HEK293 (cell line): Measurements from ENCODE around the gene MRPS2.
"Not testable (repeated sequence)": the region's sequence is repeated elsewhere in the genome, so short reads cannot be mapped to it uniquely, and the experiment has no call there.

Source experiments
- CTCF ChIA-PET: fragments of 350-600 bp; formaldehyde crosslinking; extraction: SDS; loops from one replicate; lab custom pipeline; 2021; ENCODE audit warnings: antibody characterized with exemption; lab: Yijun Ruan, JAX
- POLR2A ChIA-PET: fragments of 300-600 bp; formaldehyde crosslinking; extraction: SDS; loops from one replicate; lab custom pipeline; 2020; ENCODE audit warnings: antibody characterized with exemption, inconsistent platforms; lab: Yijun Ruan, JAX
- H3K27ac ChIP-seq: fragments of 200-500 bp; sonication (Bioruptor generic); 2 replicates; pipeline ENCODE4 v1.5.1; 2014; ENCODE audit warnings: low read depth, low read length, control low read depth, inconsistent platforms; ENCODE audit errors: extremely low read depth
- H3K36me3 ChIP-seq, 2 experiments: fragments of 200-500 bp in 1 of 2; sonication (Bioruptor generic) in 1 of 2; 1 replicate in 1 of 2; 2 replicates in 1 of 2; pipeline ENCODE4 v1.5.1; 2014 to 2017; ENCODE audit warnings: inconsistent platforms in 2 of 2, low read length in 2 of 2; ENCODE audit not compliant: control insufficient read depth in 2 of 2, insufficient read depth in 1 of 2
- H3K4me1 ChIP-seq: fragments of 200-500 bp; sonication (Bioruptor generic); 2 replicates; pipeline ENCODE4 v1.5.1; 2014; ENCODE audit warnings: mild to moderate bottlenecking, low read length, inconsistent platforms; ENCODE audit not compliant: control insufficient read depth, insufficient read depth
- H3K4me3 ChIP-seq: 2 replicates; pipeline ENCODE4 v1.5.1; 2011; ENCODE audit warnings: low read depth, mild to moderate bottlenecking, control low read depth, low read length, moderate library complexity
- H3K9me3 ChIP-seq: fragments of 200-500 bp; sonication (Bioruptor generic); 2 replicates; pipeline ENCODE4 v1.5.1; 2014; ENCODE audit warnings: low read depth, low read length, inconsistent platforms; ENCODE audit not compliant: control insufficient read depth, insufficient read depth
- ELK4 ChIP-seq: IDR thresholded peaks from 2 replicates; pipeline ENCODE4 v1.6.1; 2011; ENCODE audit warnings: mild to moderate bottlenecking, low read depth, low read length, borderline replicate concordance
- GLI4 ChIP-seq: fragments of 450-650 bp; formaldehyde crosslinking; IDR thresholded peaks from 2 replicates; pipeline ENCODE4 v1.5.1; 2016; ENCODE audit warnings: missing biosample characterization, missing genetic modification characterization
- KLF16 ChIP-seq: fragments of 450-650 bp; formaldehyde crosslinking; IDR thresholded peaks from 2 replicates; pipeline ENCODE4 v1.5.1; 2017; ENCODE audit warnings: missing biosample characterization, missing genetic modification characterization
- MYNN ChIP-seq: fragments of 450-650 bp; formaldehyde crosslinking; IDR thresholded peaks from 2 replicates; pipeline ENCODE4 v1.5.1; 2016; ENCODE audit warnings: missing biosample characterization, missing genetic modification characterization, borderline replicate concordance
- SETDB1 ChIP-seq: IDR thresholded peaks from one replicate; pipeline ENCODE4 v1.6.1; 2017; ENCODE audit warnings: mild to moderate bottlenecking, low read length, moderate library complexity, mixed read lengths; ENCODE audit not compliant: insufficient read length
- TRIM28 ChIP-seq: IDR thresholded peaks from 2 replicates; pipeline ENCODE4 v1.6.1; 2011; ENCODE audit warnings: low read length, control low read depth, borderline replicate concordance
- ZBTB1 ChIP-seq: fragments of 450-650 bp; formaldehyde crosslinking; IDR thresholded peaks from 2 replicates; pipeline ENCODE4 v1.5.1; 2016; ENCODE audit warnings: missing biosample characterization, missing genetic modification characterization
- ZBTB7A ChIP-seq: fragments of 450-650 bp; formaldehyde crosslinking; IDR thresholded peaks from 2 replicates; pipeline ENCODE4 v1.5.1; 2016; ENCODE audit warnings: low read depth, missing biosample characterization, missing genetic modification characterization
- ZFP69B ChIP-seq: fragments of 450-650 bp; formaldehyde crosslinking; IDR thresholded peaks from 2 replicates; pipeline ENCODE4 v1.5.1; 2016; ENCODE audit warnings: missing biosample characterization, missing genetic modification characterization
- ZNF112 ChIP-seq: fragments of 450-650 bp; formaldehyde crosslinking; IDR thresholded peaks from 2 replicates; pipeline ENCODE4 v1.5.0; 2017; ENCODE audit warnings: missing biosample characterization, missing genetic modification characterization
- ZNF140 ChIP-seq: fragments of 450-650 bp; formaldehyde crosslinking; IDR thresholded peaks from 2 replicates; pipeline ENCODE4 v1.5.1; 2016; ENCODE audit warnings: missing biosample characterization, missing genetic modification characterization
- ZNF146 ChIP-seq: fragments of 450-650 bp; formaldehyde crosslinking; IDR thresholded peaks from 2 replicates; pipeline ENCODE4 v1.5.1; 2016; ENCODE audit warnings: missing biosample characterization, missing genetic modification characterization
- ZNF19 ChIP-seq: fragments of 450-650 bp; formaldehyde crosslinking; IDR thresholded peaks from 2 replicates; pipeline ENCODE4; 2016; ENCODE audit warnings: missing biosample characterization, missing genetic modification characterization, low read depth
- ZNF26 ChIP-seq: fragments of 450-650 bp; formaldehyde crosslinking; IDR thresholded peaks from 2 replicates; pipeline ENCODE4 v1.5.1; 2016; ENCODE audit warnings: missing biosample characterization, missing genetic modification characterization
- ZNF302 ChIP-seq: fragments of 450-650 bp; formaldehyde crosslinking; IDR thresholded peaks from 2 replicates; pipeline ENCODE4 v1.5.1; 2016; ENCODE audit warnings: missing biosample characterization, missing genetic modification characterization, low read depth
- ZNF416 ChIP-seq: fragments of 450-650 bp; formaldehyde crosslinking; IDR thresholded peaks from 2 replicates; pipeline ENCODE4 v1.5.1; 2016; ENCODE audit warnings: missing biosample characterization, missing genetic modification characterization
- ZNF561 ChIP-seq: fragments of 450-650 bp; IDR thresholded peaks from 2 replicates; pipeline ENCODE4 v1.5.1; 2018; ENCODE audit warnings: missing biosample characterization, missing genetic modification characterization, borderline replicate concordance
- ZNF571 ChIP-seq: fragments of 450-650 bp; formaldehyde crosslinking; IDR thresholded peaks from 2 replicates; pipeline ENCODE4 v1.5.0; 2017; ENCODE audit warnings: missing biosample characterization, missing genetic modification characterization
- ZNF677 ChIP-seq: fragments of 450-650 bp; IDR thresholded peaks from 2 replicates; pipeline ENCODE4 v1.5.0; 2018; ENCODE audit warnings: missing biosample characterization, mild to moderate bottlenecking, missing genetic modification characterization, moderate library complexity
- ZSCAN30 ChIP-seq: fragments of 450-650 bp; IDR thresholded peaks from 2 replicates; pipeline ENCODE4 v1.5.1; 2018; ENCODE audit warnings: missing biosample characterization, mild to moderate bottlenecking, missing genetic modification characterization, moderate library complexity
- TF ChIP-seq, protein P1 (sequence below): fragments of 450-650 bp; formaldehyde crosslinking; IDR thresholded peaks from 2 replicates; pipeline ENCODE4 v1.5.0; 2017; ENCODE audit warnings: missing biosample characterization, missing genetic modification characterization, borderline replicate concordance

Gene MRPS2

DNA sequence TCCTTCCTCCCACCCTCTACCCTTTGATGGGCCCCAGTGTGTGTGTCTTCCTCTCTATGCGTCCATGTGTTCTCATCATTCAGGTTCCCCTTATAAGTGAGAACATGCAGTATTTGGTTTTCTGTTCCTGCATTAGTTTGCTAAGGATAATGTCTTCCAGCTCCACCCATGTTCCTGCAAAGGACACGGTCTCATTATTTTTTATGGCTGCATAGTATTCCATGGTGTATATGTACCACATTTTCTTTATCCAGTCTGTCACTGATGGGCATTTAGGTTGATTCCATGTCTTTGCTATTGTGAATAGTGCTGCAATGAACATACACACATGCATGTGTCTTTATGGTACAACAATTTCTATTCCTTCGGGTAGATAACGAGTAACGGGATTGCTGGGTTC is 42.0 kb upstream of the MRPS2 start:
- H3K27ac ChIP-seq, H3K36me3 ChIP-seq, H3K4me3 ChIP-seq, H3K9me3 ChIP-seq, CTCF ChIA-PET, POLR2A ChIA-PET, H3K4me1 ChIP-seq: not testable (repeated sequence)
- TF ChIP-seq ZNF146 = peak; percentile 92

DNA sequence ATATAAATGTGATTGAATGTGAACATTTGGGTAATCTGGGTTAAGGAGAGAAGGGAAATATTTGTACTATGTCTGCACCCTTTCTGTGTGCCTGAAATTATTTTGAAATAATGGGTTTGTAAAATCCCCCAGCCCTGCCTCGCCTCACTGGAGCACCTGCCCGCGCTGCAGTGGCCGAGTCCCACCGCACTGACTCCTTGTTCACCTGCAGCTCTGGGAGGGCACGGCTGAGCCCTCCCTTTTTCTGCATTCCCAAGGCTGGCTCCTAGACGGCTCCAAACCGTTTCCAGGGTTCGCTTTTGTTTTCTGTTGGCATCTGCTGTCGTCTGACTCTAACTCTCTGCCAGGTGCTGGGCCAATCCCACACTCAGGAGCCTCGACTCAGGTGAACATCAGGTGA is 38.5 kb upstream of the MRPS2 start:
- H3K4me3 ChIP-seq = no peak overlapping the region
- no peaks in the 10 kb centered on the region for H3K36me3 ChIP-seq
- CTCF ChIA-PET = interaction anchor here (1.1 kb wide), 1 partner anchor 49 kb away, joined by 3 read pairs; no protein-coding TSS in a partner anchor
- no peaks in the 10 kb centered on the region for H3K9me3 ChIP-seq
- no peak overlapping the region for H3K27ac ChIP-seq
- POLR2A ChIA-PET = no interaction called here
- no peaks in the 10 kb centered on the region for H3K4me1 ChIP-seq
- no peak for TF ChIP-seq ZNF302 (tag by site-specific recombination)
- TF ChIP-seq ZNF561 (tag by site-specific recombination) = no peak
- TF ChIP-seq ZNF677 (tag by site-specific recombination) = no peak
- TF ChIP-seq, protein P1, sequence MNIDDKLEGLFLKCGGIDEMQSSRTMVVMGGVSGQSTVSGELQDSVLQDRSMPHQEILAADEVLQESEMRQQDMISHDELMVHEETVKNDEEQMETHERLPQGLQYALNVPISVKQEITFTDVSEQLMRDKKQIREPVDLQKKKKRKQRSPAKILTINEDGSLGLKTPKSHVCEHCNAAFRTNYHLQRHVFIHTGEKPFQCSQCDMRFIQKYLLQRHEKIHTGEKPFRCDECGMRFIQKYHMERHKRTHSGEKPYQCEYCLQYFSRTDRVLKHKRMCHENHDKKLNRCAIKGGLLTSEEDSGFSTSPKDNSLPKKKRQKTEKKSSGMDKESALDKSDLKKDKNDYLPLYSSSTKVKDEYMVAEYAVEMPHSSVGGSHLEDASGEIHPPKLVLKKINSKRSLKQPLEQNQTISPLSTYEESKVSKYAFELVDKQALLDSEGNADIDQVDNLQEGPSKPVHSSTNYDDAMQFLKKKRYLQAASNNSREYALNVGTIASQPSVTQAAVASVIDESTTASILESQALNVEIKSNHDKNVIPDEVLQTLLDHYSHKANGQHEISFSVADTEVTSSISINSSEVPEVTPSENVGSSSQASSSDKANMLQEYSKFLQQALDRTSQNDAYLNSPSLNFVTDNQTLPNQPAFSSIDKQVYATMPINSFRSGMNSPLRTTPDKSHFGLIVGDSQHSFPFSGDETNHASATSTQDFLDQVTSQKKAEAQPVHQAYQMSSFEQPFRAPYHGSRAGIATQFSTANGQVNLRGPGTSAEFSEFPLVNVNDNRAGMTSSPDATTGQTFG (tag by site-specific recombination) = no peak
- no peak for TF ChIP-seq GLI4 (tag by site-specific recombination)
- no peak for TF ChIP-seq ZBTB1
- TF ChIP-seq ZBTB7A = no peak
- TF ChIP-seq TRIM28 = no peak
- no peak for TF ChIP-seq ZFP69B (tag by site-specific recombination)
- TF ChIP-seq ZSCAN30 = no peak
- no peak for TF ChIP-seq ZNF26
- no peak for TF ChIP-seq ZNF571 (tag by site-specific recombination)
- no peak for TF ChIP-seq ZNF19 (tag by site-specific recombination)
- TF ChIP-seq ELK4 = no peak
- TF ChIP-seq MYNN = no peak
- no peak for TF ChIP-seq ZNF416
- no peak for TF ChIP-seq ZNF140 (tag by site-specific recombination)
- no peak for TF ChIP-seq SETDB1
- TF ChIP-seq KLF16 = no peak
- no peak for TF ChIP-seq ZNF112 (tag by site-specific recombination)
